H1 (cell line): ENCODE measurements around the gene DLGAP3. TPM values are rescaled to one million over a fixed set of nuclear protein-coding genes. Genes with fewer than 3 reads are reported as not detected.

Source experiments
- CBX5 ChIP-seq: fragments of 300-800, 300-1000 bp; sonication (generic); IDR thresholded peaks from 2 replicates; pipeline ENCODE4 v1.7.1; 2016; ENCODE audit warnings: antibody characterized with exemption, low read length, low read depth
- CEBPB ChIP-seq: IDR thresholded peaks from 2 replicates; pipeline ENCODE4 v1.6.1; 2012; ENCODE audit warnings: low read depth, low read length
- EP300 ChIP-seq, 2 experiments: IDR thresholded peaks; 1 replicate in 1 of 2; 2 replicates in 1 of 2; pipeline ENCODE4 v1.6.1; 2011 to 2012; ENCODE audit warnings: low read depth in 2 of 2, low read length in 2 of 2, mild to moderate bottlenecking in 2 of 2, borderline replicate concordance in 1 of 2, inconsistent platforms in 1 of 2, moderate library complexity in 1 of 2
- FOSL1 ChIP-seq: IDR thresholded peaks from 2 replicates; pipeline ENCODE4 v1.6.1; 2011; ENCODE audit warnings: mild to moderate bottlenecking, low read depth, low read length, moderate library complexity; ENCODE audit not compliant: insufficient read depth
- GABPA ChIP-seq: IDR thresholded peaks from 2 replicates; pipeline ENCODE4 v1.6.1; 2011; ENCODE audit warnings: mild to moderate bottlenecking, low read length, moderate library complexity, borderline replicate concordance; ENCODE audit not compliant: insufficient read depth
- HDAC2 ChIP-seq, 2 experiments: fragments of 300-600 bp in 1 of 2; sonication (generic) in 1 of 2; IDR thresholded peaks; 2 replicates each; pipeline ENCODE4 v1.6.1; 2011 to 2012; ENCODE audit warnings: low read depth in 2 of 2, low read length in 2 of 2, mild to moderate bottlenecking in 2 of 2, moderate library complexity in 2 of 2, borderline replicate concordance in 1 of 2, inconsistent platforms in 1 of 2
- JUND ChIP-seq: IDR thresholded peaks from 2 replicates; pipeline ENCODE4 v1.6.1; 2011; ENCODE audit warnings: mild to moderate bottlenecking, improper control_type of control experiment, low read length
- KDM1A ChIP-seq: fragments of 200-600, 300-600 bp; sonication (generic); IDR thresholded peaks from 2 replicates; pipeline ENCODE4 v1.7.1; 2016; ENCODE audit warnings: mild to moderate bottlenecking, low read length, borderline replicate concordance
- KDM5A ChIP-seq: fragments of 200-600 bp; IDR thresholded peaks from 2 replicates; pipeline ENCODE4 v1.7.1; 2012; ENCODE audit warnings: mild to moderate bottlenecking, low read length, inconsistent platforms, mixed read lengths
- NRF1 ChIP-seq: IDR thresholded peaks from 2 replicates; pipeline ENCODE4 v1.6.1; 2011; ENCODE audit warnings: mild to moderate bottlenecking, low read depth, low read length, improper control_type of control experiment
- PHF8 ChIP-seq: fragments of 200-600 bp; sonication (generic); conservative IDR thresholded peaks from 2 replicates; pipeline ENCODE4 v1.7.1; 2012; ENCODE audit warnings: low read depth, mild to moderate bottlenecking, inconsistent platforms, low read length, moderate library complexity
- RNF2 ChIP-seq: fragments of 200-900, 300-1000 bp; sonication (generic); IDR thresholded peaks from 2 replicates; pipeline ENCODE4 v1.7.1; 2016; ENCODE audit warnings: borderline replicate concordance, low read depth, mild to moderate bottlenecking, antibody characterized with exemption, low read length; ENCODE audit not compliant: poor library complexity, severe bottlenecking; ENCODE audit errors: missing control alignments
- SAP30 ChIP-seq: fragments of 300-600 bp; sonication (generic); IDR thresholded peaks from 2 replicates; pipeline ENCODE4 v1.7.1; 2012; ENCODE audit warnings: low read length, moderate library complexity, mild to moderate bottlenecking, inconsistent platforms; ENCODE audit not compliant: insufficient read depth, insufficient replicate concordance
- SIRT6 ChIP-seq: IDR thresholded peaks from one replicate; pipeline ENCODE4 v1.7.1; 2012; ENCODE audit warnings: low read length, inconsistent platforms
- SP2 ChIP-seq: IDR thresholded peaks from 2 replicates; pipeline ENCODE4 v1.6.1; 2012; ENCODE audit warnings: mild to moderate bottlenecking, low read length, inconsistent platforms
- SRF ChIP-seq: IDR thresholded peaks from 2 replicates; pipeline ENCODE4 v1.6.1; 2011; ENCODE audit warnings: mild to moderate bottlenecking, low read depth, low read length, moderate library complexity
- SUZ12 ChIP-seq: fragments of 200-600 bp; sonication (generic); IDR thresholded peaks from 2 replicates; pipeline ENCODE4 v1.6.1; 2012; ENCODE audit warnings: mild to moderate bottlenecking, inconsistent platforms, low read length, moderate library complexity, mixed read lengths
- TAF7 ChIP-seq: optimal IDR thresholded peaks from 2 replicates; pipeline ENCODE3; 2011; ENCODE audit warnings: low read depth, mild to moderate bottlenecking, inconsistent platforms, low read length, moderate library complexity, borderline replicate concordance
- TBP ChIP-seq: IDR thresholded peaks from 2 replicates; pipeline ENCODE4 v1.6.1; 2011; ENCODE audit warnings: low read depth, low read length, improper control_type of control experiment
- TCF12 ChIP-seq: IDR thresholded peaks from 2 replicates; pipeline ENCODE4 v1.6.1; 2011; ENCODE audit warnings: low read depth, mild to moderate bottlenecking, low read length
- YY1 ChIP-seq: IDR thresholded peaks from 2 replicates; pipeline ENCODE4 v1.6.1; 2011; ENCODE audit warnings: low read depth, mild to moderate bottlenecking, low read length
- polyA plus RNA-seq, 7 experiments: library from polyadenylated mRNA; depleted of rRNA in 3 of 7; stranded (reverse) in 5 of 7; unstranded in 2 of 7; fragments of >200 nt in 5 of 7; fragments of 200-250 nt in 2 of 7; gene quantifications; 1 replicate in 5 of 7; 2 replicates in 1 of 7; 4 replicates in 1 of 7; pipeline versions ENCODE4 v1.2.1 to v1.2.3, GENCODE V29; 2011 to 2013; ENCODE audit warnings: missing spikeins in 2 of 7, mixed read lengths in 2 of 7
- total RNA-seq: library from RNA; stranded (reverse); fragmentation: NEBNext Ultra II Directional; extraction: Animal tissue kit (Norgen Biotek cat#: 25700); gene quantifications from 2 replicates; pipeline ENCODE4 v1.2.1, GENCODE V29; 2021
- TF ChIP-seq, protein P1 (sequence below): IDR thresholded peaks from 2 replicates; pipeline ENCODE4 v1.6.1; 2012; ENCODE audit warnings: inconsistent platforms
- TF ChIP-seq, protein P2 (sequence below): IDR thresholded peaks from 2 replicates; pipeline ENCODE4 v1.6.1; 2012; ENCODE audit warnings: inconsistent platforms

DLGAP3 gene
- total and polyA plus RNA-seq, 2 of the 8 experiments (the other 6 are each of a cell fraction or from before 2014, with no cell fraction given) = 3.8 to 13.2 TPM

DNA sequence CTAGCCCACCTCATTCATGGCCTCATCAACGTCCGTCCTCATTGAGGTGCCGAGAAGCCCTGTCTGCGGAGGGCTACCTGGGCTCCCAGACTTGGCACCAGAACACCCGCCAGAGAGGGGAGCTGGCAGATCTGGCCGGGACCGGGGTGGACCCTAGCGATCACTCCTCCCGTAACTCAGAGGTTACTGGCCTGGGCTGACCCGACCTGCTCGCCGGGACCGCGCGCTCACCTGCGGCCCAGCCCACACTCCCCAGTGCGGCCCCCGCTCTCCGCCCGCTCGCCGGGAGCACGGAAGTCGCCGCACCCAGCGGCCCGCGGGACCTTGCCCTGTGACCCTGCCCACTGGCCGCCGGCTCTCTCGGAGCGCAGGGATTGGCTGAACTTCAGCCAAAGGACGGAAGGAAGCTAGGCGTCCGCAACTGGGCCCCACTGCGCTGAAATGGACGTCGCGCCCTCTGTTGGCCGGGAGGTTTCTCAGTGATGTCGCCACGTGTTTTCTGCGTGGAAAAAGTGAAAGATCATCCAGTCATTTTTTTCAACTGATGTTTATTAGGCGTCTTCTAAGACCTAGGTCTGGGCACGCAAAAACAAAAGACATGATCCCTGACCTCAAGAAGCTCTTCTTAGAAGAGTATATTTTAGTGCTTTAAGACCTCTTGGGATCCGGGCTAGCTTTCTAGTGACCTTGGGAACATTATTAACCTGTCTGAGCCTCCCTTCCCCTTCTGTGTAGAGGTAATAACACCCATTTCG is 69.8 kb downstream of the DLGAP3 start, which contains the start of gene SMIM12 (continued):
- TF ChIP-seq TAF7 = peak; percentile 86
- TF ChIP-seq SRF = no peak
- TF ChIP-seq HDAC2 (IDR thresholded peaks at IDR 0.05; ENCODE audit: borderline replicate concordance in 1 of 2, low read depth in 2 of 2, low read length in 2 of 2) = peak; percentile 79 to 97; a peak in 3 of 4 replicates
- TF ChIP-seq FOSL1 = no peak
- no peak for TF ChIP-seq CBX5
- peak; percentile 46 for TF ChIP-seq YY1
- TF ChIP-seq CEBPB = no peak; the same call in 1 of the 2 replicates
- TF ChIP-seq RNF2 = no peak
- TF ChIP-seq SUZ12 = no peak
- no peak for TF ChIP-seq SIRT6
- TF ChIP-seq NRF1 = no peak
- TF ChIP-seq TCF12 = no peak
- TF ChIP-seq, protein P1, sequence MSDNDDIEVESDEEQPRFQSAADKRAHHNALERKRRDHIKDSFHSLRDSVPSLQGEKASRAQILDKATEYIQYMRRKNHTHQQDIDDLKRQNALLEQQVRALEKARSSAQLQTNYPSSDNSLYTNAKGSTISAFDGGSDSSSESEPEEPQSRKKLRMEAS = peak; percentile 97
- peak; percentile 72; the same call in 1 of the 2 replicates for TF ChIP-seq GABPA
- TF ChIP-seq EP300 (IDR thresholded peaks at IDR 0.05; ENCODE audit: borderline replicate concordance in 1 of 2, low read depth in 2 of 2, low read length in 2 of 2) = 0 out of 3 replicates have a peak, but pooled peaks of 1 of the 2 experiments have one; percentile 43
- TF ChIP-seq KDM1A = no peak
- TF ChIP-seq, protein P2, sequence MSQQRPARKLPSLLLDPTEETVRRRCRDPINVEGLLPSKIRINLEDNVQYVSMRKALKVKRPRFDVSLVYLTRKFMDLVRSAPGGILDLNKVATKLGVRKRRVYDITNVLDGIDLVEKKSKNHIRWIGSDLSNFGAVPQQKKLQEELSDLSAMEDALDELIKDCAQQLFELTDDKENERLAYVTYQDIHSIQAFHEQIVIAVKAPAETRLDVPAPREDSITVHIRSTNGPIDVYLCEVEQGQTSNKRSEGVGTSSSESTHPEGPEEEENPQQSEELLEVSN = peak; percentile 80
- peak; percentile 35 for TF ChIP-seq SP2
- no peak for TF ChIP-seq SAP30
- peak; percentile 80 for TF ChIP-seq TBP
- no peak for TF ChIP-seq JUND
- TF ChIP-seq KDM5A = no peak
- peak; percentile 99 for TF ChIP-seq PHF8
